Mesendoderm (in vitro differentiated cells): ENCODE data around the gene TBX2.

ENCODE experiments used
- DNase-seq: peaks from one replicate; pipeline ENCODE4 v3.0.0; 2013
- H2AK5ac ChIP-seq: 2 replicates; pipeline ENCODE4 v1.6.1; 2013; ENCODE audit warnings: low read length, inconsistent platforms
- H2BK120ac ChIP-seq: 2 replicates; pipeline ENCODE4 v1.6.1; 2013; ENCODE audit warnings: low read depth, mild to moderate bottlenecking, low read length, moderate library complexity, mixed read lengths
- H2BK15ac ChIP-seq: replicated peaks from 2 replicates; pipeline ENCODE4 v1.6.1; 2013; ENCODE audit warnings: low read depth, mild to moderate bottlenecking, moderate library complexity
- H2BK5ac ChIP-seq: 2 replicates; pipeline ENCODE4 v1.6.1; 2013; ENCODE audit warnings: low read length, inconsistent platforms
- H3K18ac ChIP-seq: 2 replicates; pipeline ENCODE4 v1.6.1; 2013; ENCODE audit warnings: mild to moderate bottlenecking, low read length, mixed read lengths
- H3K23ac ChIP-seq: one replicate; pipeline ENCODE4 v1.6.1; 2013; ENCODE audit warnings: low read length
- H3K27ac ChIP-seq: 2 replicates; pipeline ENCODE4 v1.5.1; 2013; ENCODE audit warnings: low read depth, mild to moderate bottlenecking, inconsistent platforms, low read length, moderate library complexity
- H3K27me3 ChIP-seq: 2 replicates; pipeline ENCODE4 v1.6.1; 2013; ENCODE audit warnings: low read length, control low read depth, mild to moderate bottlenecking, inconsistent platforms; ENCODE audit not compliant: insufficient read depth, poor library complexity
- H3K36me3 ChIP-seq: 2 replicates; pipeline ENCODE4 v1.6.1; 2013; ENCODE audit warnings: low read length, inconsistent platforms; ENCODE audit not compliant: control insufficient read depth, insufficient read depth
- H3K4ac ChIP-seq: one replicate; pipeline ENCODE4 v1.6.1; 2013; ENCODE audit warnings: low read depth, mild to moderate bottlenecking, low read length, moderate library complexity
- H3K4me1 ChIP-seq: 2 replicates; pipeline ENCODE4 v1.6.1; 2013; ENCODE audit warnings: low read depth, low read length, inconsistent platforms; ENCODE audit not compliant: control insufficient read depth
- H3K4me2 ChIP-seq: 2 replicates; pipeline ENCODE4 v1.6.1; 2013; ENCODE audit warnings: low read length
- H3K4me3 ChIP-seq: 2 replicates; pipeline ENCODE4 v1.5.1; 2013; ENCODE audit warnings: mild to moderate bottlenecking, low read length
- H3K56ac ChIP-seq: one replicate; pipeline ENCODE4 v1.6.1; 2013; ENCODE audit warnings: low read length
- H3K79me1 ChIP-seq: 2 replicates; pipeline ENCODE4 v1.6.1; 2013; ENCODE audit warnings: low read length, inconsistent platforms
- H3K79me2 ChIP-seq: 2 replicates; pipeline ENCODE4 v1.6.1; 2013; ENCODE audit warnings: mild to moderate bottlenecking, low read length; ENCODE audit not compliant: control insufficient read depth, insufficient read depth
- H3K9ac ChIP-seq: 2 replicates; pipeline ENCODE4 v1.6.1; 2013; ENCODE audit warnings: low read length, inconsistent platforms
- H4K5ac ChIP-seq: one replicate; pipeline ENCODE4 v1.6.1; 2013; ENCODE audit warnings: low read length
- H4K8ac ChIP-seq: one replicate; pipeline ENCODE4 v1.6.1; 2013; ENCODE audit warnings: low read depth, mild to moderate bottlenecking, control low read depth, low read length, moderate library complexity
- WGBS: extraction: QIAGEN DNeasy Blood & Tissue Kit; methylation state at CpG from one replicate; pipeline ENCODE4 v1.1.7; 2013; ENCODE audit warnings: low lambda C conversion rate, missing lambda C conversion rate; ENCODE audit not compliant: insufficient coverage; ENCODE audit errors: extremely low coverage; 5-methylcytosine and 5-hydroxymethylcytosine counted together

Gene TBX2

GRCh38 chr17:61456061-61456681 is 56.5 kb downstream of the TBX2 start:
- WGBS = no CpG with 5 or more reads among the region's 47 CpGs
- Histone ChIP-seq H3K79me2 (no peaks in the 10 kb centered on the region), H4K8ac (no peak overlapping the region), H3K79me1 (no peaks in the 10 kb centered on the region), H2AK5ac (no peak overlapping the region), H3K4me3 (no peak overlapping the region), H3K56ac (peak overlapping the region; percentile 0), H3K36me3 (no peaks in the 10 kb centered on the region), H3K23ac (peak overlapping the region; percentile 81), H2BK120ac (no peak overlapping the region), H3K4me1 (peaks cover 4% of the 10 kb centered on the region), H4K5ac (no peak overlapping the region), H3K4ac (no peak overlapping the region), H2BK15ac (no peak overlapping the region), H3K4me2 (no peak overlapping the region), H3K9ac (no peak overlapping the region), H3K27ac (no peak overlapping the region), H3K18ac (no peak overlapping the region), H3K27me3 (peaks cover 79% of the 10 kb centered on the region), H2BK5ac (no peak overlapping the region)
- DNase-seq = no peak

GRCh38 chr17:61456688-61457225 is 57.1 kb downstream of the TBX2 start:
- Histone ChIP-seq H3K36me3 (no peaks in the 10 kb centered on the region), H4K5ac (no peak overlapping the region), H3K79me1 (no peaks in the 10 kb centered on the region), H2BK15ac (no peak overlapping the region), H3K9ac (no peak overlapping the region), H3K4me2 (no peak overlapping the region), H3K4me3 (no peak overlapping the region), H3K4ac (no peak overlapping the region), H3K79me2 (no peaks in the 10 kb centered on the region), H4K8ac (no peak overlapping the region), H3K18ac (no peak overlapping the region), H3K23ac (no peak overlapping the region), H3K27me3 (peaks cover 81% of the 10 kb centered on the region), H3K4me1 (peaks cover 4% of the 10 kb centered on the region), H3K27ac (no peak overlapping the region), H3K56ac (no peak overlapping the region), H2AK5ac (no peak overlapping the region), H2BK120ac (no peak overlapping the region), H2BK5ac (no peak overlapping the region)
- DNase-seq = no peak
- no CpG with 5 or more reads among the region's 45 CpGs for WGBS

DNA sequence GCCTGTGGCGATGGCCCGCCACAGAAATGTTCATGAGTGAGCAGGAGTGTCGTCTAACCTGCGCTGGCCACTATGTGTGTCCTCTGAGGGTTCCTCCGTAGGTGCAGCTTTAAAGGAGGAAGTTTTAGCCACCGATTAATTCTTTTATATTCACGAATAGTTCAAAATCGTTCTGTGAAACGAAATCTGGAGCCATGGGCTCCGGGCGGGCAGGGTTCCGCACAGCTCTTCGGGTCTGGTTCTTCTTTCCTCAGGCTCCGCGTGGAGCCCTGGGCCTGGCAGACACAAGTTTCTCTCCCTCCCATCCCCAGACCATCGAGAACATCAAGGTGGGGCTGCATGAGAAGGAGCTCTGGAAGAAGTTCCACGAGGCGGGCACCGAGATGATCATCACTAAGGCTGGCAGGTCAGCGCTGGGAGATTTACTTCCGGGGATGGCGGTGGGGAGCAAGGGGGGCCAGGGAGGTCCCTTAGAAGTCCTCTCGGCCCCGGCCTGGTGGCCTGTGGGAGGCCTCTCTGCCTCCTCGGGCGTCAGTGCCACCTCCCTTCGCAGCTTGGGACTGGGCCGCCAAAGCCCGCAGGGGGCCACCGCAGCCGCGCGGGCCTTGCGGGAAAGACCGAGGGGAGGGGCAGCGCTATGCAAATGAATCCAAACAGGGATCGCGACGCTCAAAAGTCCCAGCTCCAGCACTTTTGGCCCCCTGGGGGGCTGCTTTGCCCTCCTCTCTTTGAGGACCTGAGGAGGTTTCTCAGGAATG is 57.8 kb downstream of the TBX2 start:
- no peak overlapping the region for H4K5ac ChIP-seq
- no peak overlapping the region for H3K23ac ChIP-seq
- no peak overlapping the region for H3K18ac ChIP-seq
- no peak overlapping the region for H2AK5ac ChIP-seq
- no peak overlapping the region for H3K4me3 ChIP-seq
- H2BK120ac ChIP-seq = no peak overlapping the region
- no peak for DNase-seq
- H3K9ac ChIP-seq = no peak overlapping the region
- no peak overlapping the region for H2BK15ac ChIP-seq
- H3K79me1 ChIP-seq = no peaks in the 10 kb centered on the region
- H3K27ac ChIP-seq = no peak overlapping the region
- H2BK5ac ChIP-seq = no peak overlapping the region
- no peak overlapping the region for H4K8ac ChIP-seq
- H3K36me3 ChIP-seq = no peaks in the 10 kb centered on the region
- peaks cover 4% of the 10 kb centered on the region for H3K4me1 ChIP-seq
- no peak overlapping the region for H3K56ac ChIP-seq
- no peak overlapping the region for H3K4ac ChIP-seq
- no CpG with 5 or more reads among the region's 39 CpGs for WGBS
- H3K27me3 ChIP-seq = peaks cover 79% of the 10 kb centered on the region
- peak overlapping the region; percentile 18 for H3K4me2 ChIP-seq
- no peaks in the 10 kb centered on the region for H3K79me2 ChIP-seq

- Histone ChIP-seq H3K79me2 (no peaks in the 10 kb centered on the region), H3K9ac (no peak overlapping the region), H4K8ac (no peak overlapping the region), H3K79me1 (no peaks in the 10 kb centered on the region), H3K56ac (no peak overlapping the region), H4K5ac (no peak overlapping the region), H3K36me3 (no peaks in the 10 kb centered on the region), H2BK15ac (no peak overlapping the region), H2BK120ac (no peak overlapping the region), H3K4me1 (peaks cover 7% of the 10 kb centered on the region), H3K18ac (peak overlapping the region; percentile 16), H3K4me2 (peak overlapping the region; percentile 14), H3K27ac (no peak overlapping the region), H2BK5ac (no peak overlapping the region), H3K27me3 (peaks cover 75% of the 10 kb centered on the region), H2AK5ac (no peak overlapping the region), H3K4me3 (no peak overlapping the region), H3K23ac (no peak overlapping the region), H3K4ac (no peak overlapping the region)
- WGBS = no CpG with 5 or more reads among the region's 14 CpGs
- DNase-seq = no peak
Measured at GRCh38 chr17:61458000-61458399, 58.4 kb downstream of the TBX2 start.

DNA sequence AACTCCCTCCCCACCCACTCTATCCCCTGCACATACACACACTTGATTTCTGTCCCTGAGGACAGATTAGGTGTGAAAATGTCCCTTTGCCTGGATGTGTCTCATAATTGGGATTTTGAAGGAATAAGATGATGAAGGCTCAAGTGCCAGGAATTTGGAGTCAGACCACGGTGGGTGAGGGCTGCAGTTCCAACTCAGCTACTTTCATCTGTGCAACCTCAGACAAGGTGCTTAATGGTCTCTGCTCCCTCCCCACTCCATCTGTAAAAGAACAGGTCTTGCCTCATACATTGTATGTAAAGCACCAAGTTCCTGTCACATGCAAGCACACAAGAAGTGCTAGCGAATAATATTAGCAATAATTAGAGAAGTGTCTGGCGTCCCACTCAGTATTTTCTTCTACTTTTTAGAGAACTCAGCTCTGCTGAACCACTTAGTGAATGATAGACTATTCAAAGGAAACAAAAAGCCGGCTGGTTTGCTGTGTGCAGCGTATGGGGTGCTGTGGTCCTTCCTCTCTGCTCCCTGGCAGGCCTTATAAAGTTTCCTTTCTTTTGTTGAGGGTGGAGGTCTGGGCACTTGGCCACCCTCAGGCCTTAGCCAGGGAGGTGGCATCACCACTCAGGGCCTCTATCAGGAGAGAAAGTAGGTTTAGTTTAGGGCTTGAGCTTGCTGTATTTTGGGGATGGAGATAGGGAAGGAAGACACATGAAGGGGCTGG is 58.9 kb downstream of the TBX2 start:
- no peak overlapping the region for H3K23ac ChIP-seq
- no peaks in the 10 kb centered on the region for H3K36me3 ChIP-seq
- peak; percentile 76 for DNase-seq
- no peak overlapping the region for H4K8ac ChIP-seq
- H4K5ac ChIP-seq = no peak overlapping the region
- peaks cover 75% of the 10 kb centered on the region for H3K27me3 ChIP-seq
- H3K79me2 ChIP-seq = no peaks in the 10 kb centered on the region
- no peak overlapping the region for H3K56ac ChIP-seq
- no peak overlapping the region for H3K4ac ChIP-seq
- H3K27ac ChIP-seq = no peak overlapping the region
- H3K18ac ChIP-seq = no peak overlapping the region
- no peak overlapping the region for H3K4me3 ChIP-seq
- H2BK120ac ChIP-seq = no peak overlapping the region
- no peaks in the 10 kb centered on the region for H3K79me1 ChIP-seq
- no CpG with 5 or more reads among the region's 5 CpGs for WGBS
- H2BK5ac ChIP-seq = no peak overlapping the region
- H3K4me1 ChIP-seq = peaks cover 12% of the 10 kb centered on the region
- no peak overlapping the region for H3K9ac ChIP-seq
- H2BK15ac ChIP-seq = no peak overlapping the region
- H3K4me2 ChIP-seq = no peak overlapping the region
- H2AK5ac ChIP-seq = no peak overlapping the region
